ENCODE measurements around the gene PRMT3.

DNA sequence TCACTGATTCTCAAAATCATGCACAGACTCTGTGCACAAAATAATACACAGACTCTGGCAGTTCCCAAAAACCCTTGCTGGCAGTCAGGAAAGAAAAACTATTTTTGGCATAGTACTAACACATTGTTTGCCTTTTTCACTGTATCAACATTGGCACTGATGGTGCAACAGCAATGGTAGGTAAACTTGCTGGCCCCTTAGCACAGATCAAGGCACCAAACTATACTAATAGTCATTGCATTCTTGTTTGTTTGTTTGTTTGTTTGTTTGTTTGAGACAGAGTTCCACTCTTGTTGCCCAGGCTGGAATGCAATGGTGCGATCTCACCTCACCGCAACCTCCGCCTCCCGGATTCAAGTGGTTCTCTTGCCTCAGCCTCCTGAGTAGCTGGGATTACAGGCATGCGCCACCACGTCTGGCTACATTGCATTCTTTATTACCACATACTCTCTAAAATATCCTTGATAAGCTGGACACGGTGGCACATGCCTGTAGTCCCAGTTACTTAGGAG, 130.9 kb downstream of the PRMT3 start:
- no peak for TF ChIP-seq EZH2phosphoT487 (IDR thresholded peaks at IDR 0.05)
- TF ChIP-seq, protein P1, sequence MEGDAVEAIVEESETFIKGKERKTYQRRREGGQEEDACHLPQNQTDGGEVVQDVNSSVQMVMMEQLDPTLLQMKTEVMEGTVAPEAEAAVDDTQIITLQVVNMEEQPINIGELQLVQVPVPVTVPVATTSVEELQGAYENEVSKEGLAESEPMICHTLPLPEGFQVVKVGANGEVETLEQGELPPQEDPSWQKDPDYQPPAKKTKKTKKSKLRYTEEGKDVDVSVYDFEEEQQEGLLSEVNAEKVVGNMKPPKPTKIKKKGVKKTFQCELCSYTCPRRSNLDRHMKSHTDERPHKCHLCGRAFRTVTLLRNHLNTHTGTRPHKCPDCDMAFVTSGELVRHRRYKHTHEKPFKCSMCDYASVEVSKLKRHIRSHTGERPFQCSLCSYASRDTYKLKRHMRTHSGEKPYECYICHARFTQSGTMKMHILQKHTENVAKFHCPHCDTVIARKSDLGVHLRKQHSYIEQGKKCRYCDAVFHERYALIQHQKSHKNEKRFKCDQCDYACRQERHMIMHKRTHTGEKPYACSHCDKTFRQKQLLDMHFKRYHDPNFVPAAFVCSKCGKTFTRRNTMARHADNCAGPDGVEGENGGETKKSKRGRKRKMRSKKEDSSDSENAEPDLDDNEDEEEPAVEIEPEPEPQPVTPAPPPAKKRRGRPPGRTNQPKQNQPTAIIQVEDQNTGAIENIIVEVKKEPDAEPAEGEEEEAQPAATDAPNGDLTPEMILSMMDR (IDR thresholded peaks at IDR 0.05): no peak
